Erythroblast (primary cell): ENCODE data around the gene CLINT1.

Experiments used
- GATA1 ChIP-seq: IDR thresholded peaks from 2 replicates; pipeline ENCODE4 v1.6.1; 2011; ENCODE audit warnings: low read depth, mild to moderate bottlenecking, control low read depth, low read length, moderate library complexity
- POLR2A ChIP-seq: IDR thresholded peaks from 2 replicates; pipeline ENCODE4 v1.6.1; 2011; ENCODE audit warnings: mild to moderate bottlenecking, low read length

DNA sequence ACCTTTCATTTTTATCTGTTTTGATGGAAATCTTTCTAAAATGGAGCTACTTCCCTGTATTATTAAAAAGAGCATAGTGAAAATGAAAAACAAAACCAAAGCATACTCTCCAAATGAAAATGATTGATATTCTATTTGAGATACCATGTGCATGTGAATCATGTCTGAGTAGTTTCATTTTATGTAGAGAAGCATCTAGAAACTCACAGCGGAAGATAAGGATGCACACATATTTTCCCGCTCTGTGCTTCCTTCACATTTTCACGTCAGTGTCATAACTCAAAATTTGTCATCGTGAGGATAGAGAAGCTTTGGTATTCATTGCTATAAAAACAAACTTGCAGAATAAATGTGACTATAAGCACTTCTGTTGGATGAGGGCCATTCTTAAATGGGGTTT, 34.0 kb upstream of the CLINT1 start:
- TF ChIP-seq POLR2A (no peak), GATA1 (no peak)
